Stomach (tissue), 9 donors: ENCODE results near the gene DNAH6. TPM values are rescaled to one million over a fixed set of nuclear protein-coding genes. Genes with fewer than 3 reads are reported as not detected.

Experiments
- DNase-seq, 2 donors: peaks; one replicate each; pipeline versions ENCODE4 v3.0.0 to v3.0.0-alpha.2; 2013 to 2019
- H3K27ac ChIP-seq, 5 donors: fragments of 200-600 bp in 4 of 5; sonication (generic) in 4 of 5; one replicate each; pipeline ENCODE4 v1.5.1; 2013 to 2019; ENCODE audit warnings: mild to moderate bottlenecking in 1 of 5, moderate library complexity in 1 of 5
- H3K27me3 ChIP-seq, 3 donors: fragments of 200-600 bp; sonication (generic); one replicate each; pipeline ENCODE4 v1.5.1; 2017 to 2019; ENCODE audit warnings: mixed run types in 1 of 3
- H3K36me3 ChIP-seq, 4 donors: fragments of 200-600 bp; sonication (generic); 1 replicate in 3 of 4; 2 replicates in 1 of 4; pipeline ENCODE4 v1.5.1; 2016 to 2019
- H3K4me1 ChIP-seq, 4 donors: fragments of 200-600 bp; sonication (generic); one replicate each; pipeline ENCODE4 v1.5.1; 2016 to 2019
- H3K4me3 ChIP-seq, 4 donors: fragments of 200-600 bp; sonication (generic) in 3 of 4; one replicate each; pipeline ENCODE4 v1.5.1; 2016 to 2019; ENCODE audit warnings: mild to moderate bottlenecking in 1 of 4
- H3K9me3 ChIP-seq, 4 donors: fragments of 200-600 bp; sonication (generic); one replicate each; pipeline ENCODE4 v1.5.1; 2016 to 2019
- CTCF ChIP-seq, 7 experiments: fragments of 450-650 bp in 4 of 7; fragments of 200-600 bp in 3 of 7; sonication (generic) in 3 of 7; IDR thresholded peaks; one replicate each; pipeline ENCODE4 v1.5.1; 2016 to 2019; ENCODE audit warnings: antibody characterized with exemption in 7 of 7, control low read depth in 2 of 7, mild to moderate bottlenecking in 1 of 7
- EP300 ChIP-seq: sonication (generic); formaldehyde crosslinking; IDR thresholded peaks from one replicate; pipeline ENCODE4 v1.6.1; 2017; ENCODE audit warnings: antibody characterized with exemption
- POLR2A ChIP-seq, 4 donors: fragments of 450-650 bp; IDR thresholded peaks; one replicate each; pipeline ENCODE4 v1.6.1; 2016; ENCODE audit warnings: antibody characterized with exemption in 4 of 4, control low read depth in 2 of 4, mild to moderate bottlenecking in 1 of 4, moderate library complexity in 1 of 4
- POLR2AphosphoS5 ChIP-seq, 3 donors: sonication (generic); formaldehyde crosslinking; IDR thresholded peaks; one replicate each; pipeline ENCODE4 v1.6.1; 2016; ENCODE audit warnings: antibody characterized with exemption in 3 of 3
- WGBS, 5 donors: extraction: QIAGEN DNeasy Blood & Tissue Kit in 3 of 5; methylation state at CpG; one replicate each; pipeline versions ENCODE4 v1.1.5 to v1.1.7; 2013 to 2018; 5-methylcytosine and 5-hydroxymethylcytosine counted together
- intact Hi-C: fragments of 100-400 bp; cut with DNase I; formaldehyde crosslinking; loops from one replicate; pipeline ENCODE4 v1.15.1; 2023; ENCODE audit warnings: low total_unique reads
- polyA plus RNA-seq, 3 donors: library from polyadenylated mRNA; stranded (reverse); fragments of 200-250 nt; gene quantifications; one replicate each; pipeline ENCODE4 v1.2.3, GENCODE V29; 2013
- total RNA-seq, 5 donors: library from RNA; depleted of rRNA; stranded (reverse); fragments of >200 nt; gene quantifications; one replicate each; pipeline versions ENCODE4 v1.1.0 to v1.2.3, GENCODE V29; 2014 to 2016
- donor health status: healthy with polysubstance abuse.
- donor health status: Bipolar disorder and iron deficiency.
- donor health status: healthy.

DNAH6 gene
- total and polyA plus RNA-seq, 8 donors = 0.15 to 4.5 (median 0.44) TPM

DNA sequence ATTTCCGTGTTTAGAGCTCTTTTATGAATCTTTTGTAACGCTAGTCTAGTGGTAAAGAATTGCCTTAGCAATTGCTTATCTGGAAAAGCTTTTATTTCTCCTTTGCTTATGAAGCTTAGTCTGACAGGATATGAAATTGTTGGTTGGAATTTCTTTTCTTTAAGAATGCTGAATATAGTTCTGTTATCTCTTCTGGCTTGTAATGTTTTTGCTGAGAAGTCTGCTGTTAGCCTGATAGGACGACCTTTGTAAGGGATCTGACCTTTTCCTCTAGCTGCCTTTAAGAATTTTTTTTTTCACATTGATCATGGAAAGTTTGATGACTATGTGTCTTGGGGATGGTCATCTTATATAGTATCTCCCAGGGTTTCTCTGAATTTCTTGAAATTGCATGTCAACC lies 263.5 kb downstream of the DNAH6 start:
- no peak for TF ChIP-seq CTCF (IDR thresholded peaks at IDR 0.05)
- TF ChIP-seq POLR2A (IDR thresholded peaks at IDR 0.05) = no peak
- no peak for TF ChIP-seq POLR2AphosphoS5 (IDR thresholded peaks at IDR 0.05)
- no peak for TF ChIP-seq EP300
- WGBS, 5 donors = 58 to 88% (median 82%) methylated on average over 3 of the region's 3 CpGs

DNA sequence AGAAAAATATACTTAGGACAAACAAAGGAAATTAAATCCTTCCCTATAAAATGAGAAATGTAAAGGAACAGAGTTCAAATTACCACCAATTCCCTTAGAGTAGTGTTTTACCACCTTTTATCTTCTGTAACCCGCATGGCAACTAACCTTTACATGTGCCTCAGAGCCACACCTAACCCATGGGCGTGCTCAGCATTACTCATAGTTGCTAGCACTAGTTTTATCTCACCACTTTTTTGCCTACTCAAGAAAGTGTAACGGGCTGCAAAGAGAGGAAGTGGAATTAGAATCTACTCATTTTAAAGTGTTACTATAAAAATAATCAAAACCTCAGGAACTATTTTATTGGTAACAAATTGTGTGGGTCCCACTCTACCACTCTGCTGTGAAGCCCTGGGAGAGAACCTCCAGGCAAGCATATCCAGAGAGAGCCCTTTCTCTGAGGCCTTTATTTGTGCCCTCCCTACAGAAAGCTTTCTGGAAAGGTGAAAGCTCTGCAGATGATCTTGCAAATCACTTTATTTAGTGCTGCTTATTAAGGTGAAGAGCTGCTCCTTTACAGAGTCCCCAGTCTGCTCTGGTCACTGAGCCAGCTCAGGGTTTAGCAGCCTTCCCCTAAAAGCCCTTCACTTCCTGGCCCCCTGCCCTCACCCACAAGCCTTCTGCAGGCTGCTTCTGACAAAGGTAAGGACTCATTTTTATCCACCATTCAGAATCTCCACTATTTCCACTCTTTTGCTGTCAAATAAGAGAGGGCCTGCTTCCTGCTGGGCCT lies 265.8 kb downstream of the DNAH6 start:
- Histone ChIP-seq H3K27me3 (no peaks in the 10 kb centered on the region), H3K4me3 (no peak overlapping the region), H3K36me3 (no peaks in the 10 kb centered on the region), H3K4me1 (peaks cover 0 to 6% (median 0%) of the 10 kb centered on the region in 4 donors), H3K9me3 (no peaks in the 10 kb centered on the region), H3K27ac (peak overlapping the region in 4 of 5 donors; percentile 7 to 43 (median 18))
- TF ChIP-seq POLR2A (IDR thresholded peaks at IDR 0.05) (no peak), POLR2AphosphoS5 (IDR thresholded peaks at IDR 0.05) (no peak), EP300 (no peak), CTCF (IDR thresholded peaks at IDR 0.05) (no peak)
- intact Hi-C loops = no loop called here
- peak; percentile 33 to 81 for DNase-seq
- 29 to 49% (median 43%) methylated on average over 3 of the region's 3 CpGs for WGBS, 5 donors

More for the DNA sequence above, 263.5 kb downstream of the DNAH6 start:
- no peaks in the 10 kb centered on the region for H3K36me3 ChIP-seq
- H3K4me1 ChIP-seq = peaks cover 0 to 6% (median 0%) of the 10 kb centered on the region in 4 donors
- H3K9me3 ChIP-seq = peaks cover 0 to 9% (median 4%) of the 10 kb centered on the region in 4 donors
- no peak overlapping the region for H3K27ac ChIP-seq
- H3K4me3 ChIP-seq = no peak overlapping the region
- H3K27me3 ChIP-seq = no peaks in the 10 kb centered on the region
- DNase-seq = no peak
- intact Hi-C loops = no loop called here

- H3K27ac ChIP-seq = peak overlapping the region in 2 of 5 donors; percentile 26 to 43
- TF ChIP-seq EP300 (no peak), CTCF (IDR thresholded peaks at IDR 0.05) (no peak), POLR2A (IDR thresholded peaks at IDR 0.05) (no peak), POLR2AphosphoS5 (IDR thresholded peaks at IDR 0.05) (no peak)
- H3K27me3 ChIP-seq = no peaks in the 10 kb centered on the region
- intact Hi-C loops = no loop called here
- peaks cover 0 to 6% (median 0%) of the 10 kb centered on the region in 4 donors for H3K4me1 ChIP-seq
- no peak overlapping the region for H3K4me3 ChIP-seq
- peak in 1 of 2 donors; percentile 37 for DNase-seq
- 51 to 89% (median 67%) methylated on average over 1 of the region's 1 CpG for WGBS, 5 donors
- H3K9me3 ChIP-seq = no peaks in the 10 kb centered on the region
- H3K36me3 ChIP-seq = no peaks in the 10 kb centered on the region
Measured at GRCh38 chr2:84782717-84783442, 266.6 kb downstream of the DNAH6 start.

GRCh38 chr2:84785950-84786349 lies 269.7 kb downstream of the DNAH6 start:
- Histone ChIP-seq H3K27me3 (no peaks in the 10 kb centered on the region), H3K36me3 (no peaks in the 10 kb centered on the region), H3K9me3 (no peaks in the 10 kb centered on the region), H3K4me1 (peaks cover 0 to 6% (median 0%) of the 10 kb centered on the region in 4 donors), H3K27ac (no peak overlapping the region), H3K4me3 (no peak overlapping the region)
- 79 to 96% (median 94%) methylated on average over 4 of the region's 4 CpGs for WGBS, 5 donors
- intact Hi-C loops = no loop called here
- DNase-seq = no peak
- TF ChIP-seq CTCF (IDR thresholded peaks at IDR 0.05) = no peak
- no peak for TF ChIP-seq POLR2A (IDR thresholded peaks at IDR 0.05)
- TF ChIP-seq POLR2AphosphoS5 (IDR thresholded peaks at IDR 0.05) = no peak
- TF ChIP-seq EP300 = no peak
